ENCODE results near the gene IRGM. TPM values are rescaled to one million over a fixed set of nuclear protein-coding genes. Genes with fewer than 3 reads are reported as not detected.

Gene IRGM
- total RNA-seq, 1 donor from 2014 or later = not detected

GRCh38 chr5:150862070-150862469 is 15.7 kb downstream of the IRGM start:
- no peak for ATAC-seq
- DNase-seq (ENCODE audit: low spot score) = no peak
- intact Hi-C loops (cut with DNase I) = no loop called here

- ATAC-seq (no peak), DNase-seq (ENCODE audit: low spot score) (no peak)
- intact Hi-C loops (cut with DNase I) = no loop called here
These were observed 33.0 kb downstream of the IRGM start for GRCh38 chr5:150879358-150879757.

- DNase-seq (ENCODE audit: low spot score) = no peak
- intact Hi-C loops (cut with DNase I) = no loop called here
- no peak for ATAC-seq
These were observed 49.4 kb downstream of the IRGM start for GRCh38 chr5:150895431-150896428.

Other genes starting within 250 kb of the IRGM start
- gene SYNPO, start 205.9 kb upstream of the IRGM start, total RNA-seq = 179 TPM
- gene MYOZ3, start 185.3 kb upstream of the IRGM start, total RNA-seq = 17.9 TPM
- gene RBM22, start 145.5 kb upstream of the IRGM start, total RNA-seq = 49.0 TPM
- gene DCTN4, start 87.5 kb upstream of the IRGM start, total RNA-seq = 69.4 TPM
- gene SMIM3, start 67.8 kb upstream of the IRGM start, total RNA-seq = 20.4 TPM
- 6.2 TPM for gene ZNF300, start 58.5 kb downstream of the IRGM start, total RNA-seq
- gene GPX3, start 174.1 kb downstream of the IRGM start, total RNA-seq = 1,443 TPM
- 80.2 TPM for gene TNIP1, start 234.5 kb downstream of the IRGM start, total RNA-seq

All from sciatic nerve (tissue), 2 donors.